H9 (cell line): ENCODE data around the gene HDAC3. TPM values are rescaled to one million over a fixed set of nuclear protein-coding genes. Genes with fewer than 3 reads are reported as not detected.

Experiments
- DNase-seq: peaks from one replicate; pipeline ENCODE4 v3.0.0-alpha.2; 2017
- H2AFZ ChIP-seq: one replicate; pipeline ENCODE4 v1.6.1; 2013; ENCODE audit warnings: mild to moderate bottlenecking, low read length, control low read depth, moderate library complexity
- H2AK5ac ChIP-seq: 2 replicates; pipeline ENCODE4 v1.6.1; 2013; ENCODE audit warnings: low read length, control low read depth, mixed read lengths; ENCODE audit not compliant: insufficient read length
- H2BK120ac ChIP-seq: one replicate; pipeline ENCODE4 v1.6.1; 2013; ENCODE audit warnings: low read depth, mild to moderate bottlenecking, low read length, control low read depth, inconsistent platforms; ENCODE audit not compliant: poor library complexity, severe bottlenecking
- H2BK12ac ChIP-seq: 2 replicates; pipeline ENCODE4 v1.6.1; 2013; ENCODE audit warnings: low read length, control low read depth, mixed read lengths, low read depth; ENCODE audit not compliant: insufficient read length
- H2BK15ac ChIP-seq: 2 replicates; pipeline ENCODE4 v1.6.1; 2013; ENCODE audit warnings: low read depth, low read length, control low read depth
- H2BK20ac ChIP-seq: one replicate; pipeline ENCODE4 v1.6.1; 2013; ENCODE audit warnings: low read depth, mild to moderate bottlenecking, low read length, control low read depth, inconsistent platforms; ENCODE audit not compliant: poor library complexity, severe bottlenecking
- H2BK5ac ChIP-seq: 2 replicates; pipeline ENCODE4 v1.6.1; 2013; ENCODE audit warnings: low read length, control low read depth, mixed read lengths; ENCODE audit not compliant: insufficient read length
- H3K14ac ChIP-seq: 2 replicates; pipeline ENCODE4 v1.6.1; 2013; ENCODE audit warnings: low read length, control low read depth; ENCODE audit not compliant: insufficient read depth
- H3K18ac ChIP-seq: 2 replicates; pipeline ENCODE4 v1.6.1; 2013; ENCODE audit warnings: low read depth, mild to moderate bottlenecking, mixed read lengths, low read length, control low read depth; ENCODE audit not compliant: insufficient read length
- H3K23ac ChIP-seq: 2 replicates; pipeline ENCODE4 v1.6.1; 2013; ENCODE audit warnings: low read length, control low read depth, mixed read lengths, low read depth; ENCODE audit not compliant: insufficient read length
- H3K23me2 ChIP-seq: 2 replicates; pipeline ENCODE4 v1.6.1; 2013; ENCODE audit warnings: low read depth, mild to moderate bottlenecking, mixed read lengths, low read length, control low read depth; ENCODE audit not compliant: insufficient read length, poor library complexity, severe bottlenecking
- H3K27ac ChIP-seq: 2 replicates; pipeline ENCODE4 v1.5.1; 2013; ENCODE audit warnings: low read length, control low read depth, mixed read lengths, low read depth; ENCODE audit not compliant: insufficient read length
- H3K27me3 ChIP-seq: 2 replicates; pipeline ENCODE4 v1.6.1; 2013; ENCODE audit warnings: low read length, control low read depth, inconsistent platforms; ENCODE audit not compliant: insufficient read depth
- H3K4ac ChIP-seq: 2 replicates; pipeline ENCODE4 v1.6.1; 2013; ENCODE audit warnings: low read depth, mild to moderate bottlenecking, control low read depth, inconsistent platforms, low read length, moderate library complexity
- H3K4me1 ChIP-seq: 2 replicates; pipeline ENCODE4 v1.6.1; 2013; ENCODE audit warnings: low read length, control low read depth, inconsistent platforms; ENCODE audit not compliant: insufficient read depth
- H3K4me2 ChIP-seq: 2 replicates; pipeline ENCODE4 v1.6.1; 2013; ENCODE audit warnings: low read length, control low read depth, mixed read lengths; ENCODE audit not compliant: insufficient read length, insufficient read depth
- H3K56ac ChIP-seq: 2 replicates; pipeline ENCODE4 v1.6.1; 2013; ENCODE audit warnings: low read depth, mild to moderate bottlenecking, mixed read lengths, low read length, control low read depth; ENCODE audit not compliant: insufficient read length
- H3K79me1 ChIP-seq: 2 replicates; pipeline ENCODE4 v1.6.1; 2013; ENCODE audit warnings: low read depth, mild to moderate bottlenecking, moderate library complexity, low read length, control low read depth, inconsistent platforms; ENCODE audit not compliant: insufficient read depth, poor library complexity, severe bottlenecking
- H3K79me2 ChIP-seq: 2 replicates; pipeline ENCODE4 v1.6.1; 2013; ENCODE audit warnings: low read length, control low read depth, inconsistent platforms; ENCODE audit not compliant: insufficient read depth
- H3K9ac ChIP-seq: 2 replicates; pipeline ENCODE4 v1.6.1; 2013; ENCODE audit warnings: low read length, control low read depth, mixed read lengths; ENCODE audit not compliant: insufficient read length; ENCODE audit errors: extremely low read depth
- H3K9me3 ChIP-seq: one replicate; pipeline ENCODE4 v1.6.1; 2013; ENCODE audit warnings: low read depth, low read length, inconsistent platforms; ENCODE audit not compliant: control insufficient read depth
- H3T11ph ChIP-seq: one replicate; pipeline ENCODE4 v1.6.1; 2013; ENCODE audit warnings: mild to moderate bottlenecking, low read length, control low read depth, inconsistent platforms
- H4K20me1 ChIP-seq: one replicate; pipeline ENCODE4 v1.6.1; 2013; ENCODE audit not compliant: control insufficient read depth, insufficient read length, insufficient read depth
- H4K5ac ChIP-seq: 2 replicates; pipeline ENCODE4 v1.6.1; 2013; ENCODE audit warnings: low read depth, mild to moderate bottlenecking, mixed read lengths, low read length, control low read depth; ENCODE audit not compliant: insufficient read length
- H4K8ac ChIP-seq: replicated peaks from 2 replicates; pipeline ENCODE4 v1.6.1; 2013; ENCODE audit warnings: low read length, control low read depth, mixed read lengths, low read depth; ENCODE audit not compliant: insufficient read length
- H4K91ac ChIP-seq: 2 replicates; pipeline ENCODE4 v1.6.1; 2013; ENCODE audit warnings: low read depth, mild to moderate bottlenecking, moderate library complexity, mixed read lengths, low read length, control low read depth; ENCODE audit not compliant: insufficient read length
- H3K27ac Mint-ChIP-seq, 3 experiments: 2 replicates in 2 of 3; 3 replicates in 1 of 3; pipeline ENCODE4 v1.8.0; 2020 to 2021; ENCODE audit warnings: mixed read lengths in 3 of 3, mild to moderate bottlenecking in 1 of 3, moderate library complexity in 1 of 3
- H3K27me3 Mint-ChIP-seq: 2 replicates; pipeline ENCODE4 v1.8.0; 2021; ENCODE audit warnings: low read depth, mild to moderate bottlenecking, moderate library complexity, mixed read lengths
- H3K36me3 Mint-ChIP-seq, 3 experiments: 2 replicates in 2 of 3; 3 replicates in 1 of 3; pipeline ENCODE4 v1.8.0; 2020 to 2021; ENCODE audit warnings: low read depth in 3 of 3, mixed read lengths in 3 of 3; ENCODE audit not compliant: insufficient read depth in 1 of 3
- H3K4me1 Mint-ChIP-seq, 2 experiments: 2 replicates each; pipeline ENCODE4 v1.8.0; 2020; ENCODE audit warnings: mixed read lengths in 2 of 2
- H3K4me3 Mint-ChIP-seq, 2 experiments: 2 replicates in 1 of 2; 3 replicates in 1 of 2; pipeline ENCODE4 v1.8.0; 2020 to 2021; ENCODE audit warnings: mild to moderate bottlenecking in 2 of 2, mixed read lengths in 2 of 2, moderate library complexity in 1 of 2
- H3K9me3 Mint-ChIP-seq, 2 experiments: 2 replicates in 1 of 2; 3 replicates in 1 of 2; pipeline ENCODE4 v1.8.0; 2020; ENCODE audit warnings: mild to moderate bottlenecking in 2 of 2, mixed read lengths in 2 of 2, moderate library complexity in 1 of 2
- WGBS: extraction: QIAGEN DNeasy Blood & Tissue Kit; methylation state at CpG from one replicate; pipeline ENCODE4 v1.1.7; 2013; ENCODE audit warnings: missing lambda C conversion rate, low lambda C conversion rate, mixed read lengths; ENCODE audit not compliant: insufficient read length; ENCODE audit errors: extremely low coverage; 5-methylcytosine and 5-hydroxymethylcytosine counted together
- total RNA-seq: library from RNA; stranded (reverse); gene quantifications from 2 replicates; pipeline ENCODE4 v1.2.1, GENCODE V29; 2021
- TF ChIP-seq, protein P1 (sequence below): fragments of 200-600 bp; sonication (generic); conservative IDR thresholded peaks from 3 replicates; pipeline ENCODE4 v1.8.0; 2021; ENCODE audit warnings: antibody characterized with exemption, mild to moderate bottlenecking

Gene HDAC3
- total RNA-seq, 1 experiment from 2014 or later, result 98.3 TPM

DNA sequence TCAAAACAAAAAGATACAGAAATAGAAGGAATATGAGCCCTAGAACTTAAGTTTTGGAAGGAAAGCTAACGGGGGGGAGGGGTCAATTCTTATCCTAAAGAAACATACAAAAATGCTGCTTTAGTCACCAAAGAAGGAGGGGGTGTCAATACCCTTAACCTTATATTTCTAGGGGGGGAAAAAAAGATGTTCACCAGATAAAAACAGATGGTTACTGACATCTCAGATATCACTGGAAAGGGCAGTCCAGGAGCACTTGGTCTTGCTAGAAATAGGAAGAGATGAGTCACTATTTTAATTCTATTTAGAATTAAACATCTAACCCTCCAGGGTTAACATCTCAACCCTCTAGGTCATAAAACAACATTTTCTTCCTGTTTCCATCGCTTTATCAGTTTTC, 19.5 kb downstream of the HDAC3 start:
- peaks cover 39 to 48% of the 10 kb centered on the region in 2 experiments for H3K4me1 Mint-ChIP-seq
- no CpG with 5 or more reads among the region's 2 CpGs for WGBS
- H2BK120ac ChIP-seq, result no peak overlapping the region
- peaks cover 2% of the 10 kb centered on the region for H3K4me1 ChIP-seq
- H3K14ac ChIP-seq, result no peak overlapping the region
- H3K9me3 ChIP-seq, result no peaks in the 10 kb centered on the region
- H3K23me2 ChIP-seq, result no peaks in the 10 kb centered on the region
- no peak overlapping the region for H3T11ph ChIP-seq
- H3K23ac ChIP-seq, result no peak overlapping the region
- H3K4me2 ChIP-seq, result peak overlapping the region; percentile 86
- peaks cover 0 to 3% of the 10 kb centered on the region in 2 experiments; a peak in 1 of 5 replicates for H3K9me3 Mint-ChIP-seq
- H3K27ac Mint-ChIP-seq, result no peak overlapping the region; a peak in 1 of 7 replicates
- H3K56ac ChIP-seq, result no peak overlapping the region
- no peak overlapping the region for H3K27ac ChIP-seq
- H2BK20ac ChIP-seq, result no peak overlapping the region
- H4K5ac ChIP-seq, result no peak overlapping the region
- no peak overlapping the region for H3K9ac ChIP-seq
- no peaks in the 10 kb centered on the region for H3K79me1 ChIP-seq
- no peak overlapping the region for H3K4ac ChIP-seq
- no peaks in the 10 kb centered on the region for H3K27me3 Mint-ChIP-seq
- DNase-seq, result no peak
- no peak overlapping the region for H2BK15ac ChIP-seq
- H3K18ac ChIP-seq, result no peak overlapping the region
- H4K91ac ChIP-seq, result no peak overlapping the region
- H3K36me3 Mint-ChIP-seq, result peaks cover 3 to 20% (median 12%) of the 10 kb centered on the region in 3 experiments; a peak in 5 of 7 replicates
- no peak overlapping the region for H2AFZ ChIP-seq
- no peaks in the 10 kb centered on the region for H3K27me3 ChIP-seq
- no peak overlapping the region for H4K8ac ChIP-seq
- H2BK5ac ChIP-seq, result no peak overlapping the region
- peaks cover 15% of the 10 kb centered on the region; the same call in 1 of the 2 replicates for H3K79me2 ChIP-seq
- H2BK12ac ChIP-seq, result no peak overlapping the region
- no peaks in the 10 kb centered on the region for H4K20me1 ChIP-seq
- peak overlapping the region; percentile 91 to 98 for H3K4me3 Mint-ChIP-seq
- TF ChIP-seq, protein P1, sequence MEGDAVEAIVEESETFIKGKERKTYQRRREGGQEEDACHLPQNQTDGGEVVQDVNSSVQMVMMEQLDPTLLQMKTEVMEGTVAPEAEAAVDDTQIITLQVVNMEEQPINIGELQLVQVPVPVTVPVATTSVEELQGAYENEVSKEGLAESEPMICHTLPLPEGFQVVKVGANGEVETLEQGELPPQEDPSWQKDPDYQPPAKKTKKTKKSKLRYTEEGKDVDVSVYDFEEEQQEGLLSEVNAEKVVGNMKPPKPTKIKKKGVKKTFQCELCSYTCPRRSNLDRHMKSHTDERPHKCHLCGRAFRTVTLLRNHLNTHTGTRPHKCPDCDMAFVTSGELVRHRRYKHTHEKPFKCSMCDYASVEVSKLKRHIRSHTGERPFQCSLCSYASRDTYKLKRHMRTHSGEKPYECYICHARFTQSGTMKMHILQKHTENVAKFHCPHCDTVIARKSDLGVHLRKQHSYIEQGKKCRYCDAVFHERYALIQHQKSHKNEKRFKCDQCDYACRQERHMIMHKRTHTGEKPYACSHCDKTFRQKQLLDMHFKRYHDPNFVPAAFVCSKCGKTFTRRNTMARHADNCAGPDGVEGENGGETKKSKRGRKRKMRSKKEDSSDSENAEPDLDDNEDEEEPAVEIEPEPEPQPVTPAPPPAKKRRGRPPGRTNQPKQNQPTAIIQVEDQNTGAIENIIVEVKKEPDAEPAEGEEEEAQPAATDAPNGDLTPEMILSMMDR, result no peak
- H2AK5ac ChIP-seq, result no peak overlapping the region
